NCI-H226 (cell line): ENCODE results near the gene SLC2A2.
A peak's percentile ranks its signal among the peaks of the same experiment; 100 is the strongest.

ENCODE experiments used
- DNase-seq: peaks from one replicate; pipeline ENCODE4 v3.0.0-alpha.2; 2015

Gene SLC2A2

GRCh38 chr3:171028025-171028778, 1.7 kb upstream of the SLC2A2 start:
- DNase-seq, result peak; percentile 86

- DNase-seq, result no peak
Measured at GRCh38 chr3:171023566-171023965, 3.0 kb downstream of the SLC2A2 start.

- no peak for DNase-seq
Measured at GRCh38 chr3:171021377-171021776, 5.1 kb downstream of the SLC2A2 start.

- DNase-seq, result peak; percentile 12
Measured at GRCh38 chr3:171018156-171018935, 8.2 kb downstream of the SLC2A2 start.

- no peak for DNase-seq
Measured at GRCh38 chr3:171013822-171014748, 12.4 kb downstream of the SLC2A2 start.

GRCh38 chr3:171011873-171012336, 14.6 kb downstream of the SLC2A2 start:
- no peak for DNase-seq

- no peak for DNase-seq
Measured at GRCh38 chr3:171011109-171011872, 15.2 kb downstream of the SLC2A2 start.

GRCh38 chr3:171007316-171007715, 19.2 kb downstream of the SLC2A2 start:
- DNase-seq, result no peak

GRCh38 chr3:171005648-171006047, 20.9 kb downstream of the SLC2A2 start:
- DNase-seq, result no peak

GRCh38 chr3:171001957-171002694, 24.4 kb downstream of the SLC2A2 start:
- DNase-seq, result no peak

- no peak for DNase-seq
Measured at GRCh38 chr3:171001250-171001893, 25.1 kb downstream of the SLC2A2 start.

GRCh38 chr3:171000281-171000680, 26.2 kb downstream of the SLC2A2 start:
- no peak for DNase-seq

GRCh38 chr3:170999737-171000242, 26.7 kb downstream of the SLC2A2 start:
- peak; percentile 31 for DNase-seq

GRCh38 chr3:170997961-170998913, 28.3 kb downstream of the SLC2A2 start:
- DNase-seq, result no peak

GRCh38 chr3:170992854-170993253, 33.7 kb downstream of the SLC2A2 start:
- no peak for DNase-seq

- DNase-seq, result no peak
Measured at GRCh38 chr3:170991664-170992063, 34.9 kb downstream of the SLC2A2 start.

- no peak for DNase-seq
Measured at GRCh38 chr3:170989100-170989648, 37.3 kb downstream of the SLC2A2 start.

GRCh38 chr3:170988378-170988777, 38.1 kb downstream of the SLC2A2 start:
- DNase-seq, result no peak

GRCh38 chr3:170985304-170985703, 41.2 kb downstream of the SLC2A2 start:
- no peak for DNase-seq
